Measurements from ENCODE around the gene CLEC4F. TPM values are rescaled to one million over a fixed set of nuclear protein-coding genes. Genes with fewer than 3 reads are reported as not detected.

Gene CLEC4F
- total and polyA plus RNA-seq, 11 donors, result 0.04 to 0.46 (median 0.19) TPM; not detected in 3

Other genes starting within 250 kb of the CLEC4F start
- 1 to 10 TPM in 8 of 9 donors, under 1 TPM in 1; 0.49 to 7.3 (median 3.7) TPM for gene ADD2, start 52.4 kb downstream of the CLEC4F start, total RNA-seq
- gene ADD2, start 52.4 kb downstream of the CLEC4F start, polyA plus RNA-seq, result under 1 TPM; 0.55 to 0.61 TPM
- gene FIGLA, start 30.0 kb downstream of the CLEC4F start, total RNA-seq, result not detected
- not detected for gene FIGLA, start 30.0 kb downstream of the CLEC4F start, polyA plus RNA-seq
- under 1 TPM in 5 of 9 donors, not detected in 4; 0.16 to 0.48 (median 0.20) TPM for gene CD207, start 15.2 kb upstream of the CLEC4F start, total RNA-seq
- gene CD207, start 15.2 kb upstream of the CLEC4F start, polyA plus RNA-seq, result under 1 TPM; 0.04 to 0.19 TPM
- gene VAX2, start 80.0 kb upstream of the CLEC4F start, total RNA-seq, result under 1 TPM in 6 of 9 donors, not detected in 3; 0.19 to 0.63 (median 0.55) TPM
- gene VAX2, start 80.0 kb upstream of the CLEC4F start, polyA plus RNA-seq, result 1 to 10 TPM in 1 of 2 donors, under 1 TPM in 1; 0.08 to 1.1 TPM
- under 1 TPM in 5 of 9 donors, not detected in 4; 0.16 to 0.60 (median 0.48) TPM for gene ATP6V1B1, start 115.3 kb upstream of the CLEC4F start, total RNA-seq
- gene ATP6V1B1, start 115.3 kb upstream of the CLEC4F start, polyA plus RNA-seq, result 1 to 10 TPM in 1 of 2 donors, under 1 TPM in 1; 0.19 to 1.8 TPM
- 1 to 10 TPM in 2 of 9 donors, under 1 TPM in 5, not detected in 2; 0.28 to 1.8 (median 0.40) TPM for gene ANKRD53, start 158.0 kb upstream of the CLEC4F start, total RNA-seq
- under 1 TPM; 0.44 to 0.65 TPM for gene ANKRD53, start 158.0 kb upstream of the CLEC4F start, polyA plus RNA-seq
- 10 to 100 TPM; 32.1 to 54.4 (median 50.4) TPM for gene TEX261, start 174.3 kb upstream of the CLEC4F start, total RNA-seq
- gene TEX261, start 174.3 kb upstream of the CLEC4F start, polyA plus RNA-seq, result 10 to 100 TPM; 29.2 to 69.3 TPM
- 100 to 1,000 TPM in 1 of 9 donors, 10 to 100 TPM in 8; 38.3 to 143 (median 46.4) TPM for gene NAGK, start 248.0 kb upstream of the CLEC4F start, total RNA-seq
- 10 to 100 TPM; 59.6 to 66.6 TPM for gene NAGK, start 248.0 kb upstream of the CLEC4F start, polyA plus RNA-seq

Data from heart left ventricle (tissue), 11 donors.